Activated T-cell treated with anti-CD3 and anti-CD28 coated beads, Interleukin-2, amount 50 U/mL, for 72 hours (primary cell): Measurements from ENCODE around the gene ARHGEF19. TPM values are rescaled to one million over a fixed set of nuclear protein-coding genes. Genes with fewer than 3 reads are reported as not detected.
A peak's percentile ranks its signal among the peaks of the same experiment; 100 is the strongest.

Experiments
- ATAC-seq, 2 donors: fragments of 150-1000 bp; cut with Tn5 transposase; replicated peaks in 1 of 2; 2 replicates each; pipeline ENCODE4 v1.10.0; 2021; ENCODE audit warnings: moderate library complexity in 2 of 2, mild to moderate bottlenecking in 1 of 2
- DNase-seq, 2 donors: peaks; one replicate each; pipeline ENCODE4 v3.0.0; 2021 to 2022; ENCODE audit warnings: mixed read lengths in 1 of 2
- H3K27ac Mint-ChIP-seq: one replicate; pipeline ENCODE4 v1.8.0; 2022; ENCODE audit warnings: mild to moderate bottlenecking, moderate library complexity, mixed read lengths
- H3K27me3 Mint-ChIP-seq: one replicate; pipeline ENCODE4 v1.8.0; 2022; ENCODE audit warnings: low read depth, mixed read lengths
- H3K36me3 Mint-ChIP-seq, 2 donors: one replicate each; pipeline ENCODE4 v1.8.0; 2022; ENCODE audit warnings: mixed read lengths in 2 of 2, mild to moderate bottlenecking in 1 of 2; ENCODE audit not compliant: insufficient read depth in 2 of 2
- H3K4me1 Mint-ChIP-seq: one replicate; pipeline ENCODE4 v1.8.0; 2022; ENCODE audit warnings: low read depth, mixed read lengths
- H3K4me3 Mint-ChIP-seq, 2 donors: one replicate each; pipeline ENCODE4 v1.8.0; 2022; ENCODE audit warnings: mild to moderate bottlenecking in 2 of 2, mixed read lengths in 2 of 2, moderate library complexity in 2 of 2
- H3K9me3 Mint-ChIP-seq, 2 donors: one replicate each; pipeline ENCODE4 v1.8.0; 2022; ENCODE audit warnings: mixed read lengths in 2 of 2
- total RNA-seq, 2 donors: library from RNA; stranded (reverse); gene quantifications; one replicate each; pipeline ENCODE4 v1.2.3, GENCODE V29; 2022

Gene ARHGEF19
- total RNA-seq, 2 donors from 2014 or later: 7.0 to 9.9 TPM

DNA sequence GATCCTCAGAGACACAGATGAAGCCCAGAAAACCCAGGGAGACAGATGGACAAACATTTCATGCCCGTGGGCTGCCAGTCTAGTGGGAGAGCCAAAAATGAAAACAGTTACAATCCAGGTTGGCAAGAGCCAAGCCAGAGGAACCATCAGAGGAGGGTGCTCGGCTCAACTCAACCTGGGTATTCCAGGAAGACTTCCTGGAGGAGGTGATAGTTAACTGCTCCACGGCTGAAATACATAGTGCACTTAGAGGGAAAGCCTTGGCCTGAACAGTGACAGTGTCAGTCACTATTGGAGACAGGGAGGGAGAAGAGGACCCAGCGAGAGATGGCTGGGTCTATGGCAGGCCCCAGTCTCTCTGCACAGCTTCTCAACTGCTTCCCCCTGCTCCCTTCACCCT is 1.9 kb downstream of the ARHGEF19 start:
- DNase-seq: no peak
- Mint-ChIP-seq H3K9me3 (no peaks in the 10 kb centered on the region), H3K27me3 (no peaks in the 10 kb centered on the region), H3K4me1 (peaks cover 5% of the 10 kb centered on the region), H3K36me3 (no peaks in the 10 kb centered on the region), H3K27ac (no peak overlapping the region), H3K4me3 (no peak overlapping the region)
- ATAC-seq: no peak

DNA sequence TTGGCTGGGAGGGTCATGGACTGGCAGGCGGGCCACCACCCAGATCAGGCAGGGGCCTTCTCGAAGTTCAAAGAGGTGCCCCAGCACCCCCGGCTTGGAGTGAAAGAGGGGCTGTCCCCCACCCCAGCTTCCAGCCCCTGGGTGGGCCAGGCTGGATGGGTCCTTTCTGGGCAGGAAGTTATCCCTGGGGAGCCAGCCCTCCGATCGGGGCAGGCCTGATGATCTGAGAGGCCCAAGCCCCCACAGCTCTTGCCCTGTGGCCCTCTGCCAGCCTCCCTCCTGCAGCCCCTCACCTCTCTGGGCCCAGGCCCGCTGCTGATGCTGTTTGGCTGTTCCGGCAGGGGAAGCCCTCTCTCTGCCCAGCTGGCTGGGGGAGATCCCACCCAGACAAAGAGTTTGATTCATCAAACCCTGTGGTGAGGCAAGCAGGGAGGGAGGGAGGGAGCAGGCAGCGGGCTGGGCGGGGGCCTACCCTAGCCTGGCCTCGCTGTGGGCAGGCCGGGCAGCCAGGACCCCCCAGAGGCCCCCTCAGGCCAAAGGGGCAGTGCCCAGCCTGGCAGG is 2.5 kb downstream of the ARHGEF19 start:
- Mint-ChIP-seq H3K9me3 (no peaks in the 10 kb centered on the region), H3K4me1 (peaks cover 5% of the 10 kb centered on the region), H3K27ac (no peak overlapping the region), H3K4me3 (no peak overlapping the region), H3K36me3 (no peaks in the 10 kb centered on the region), H3K27me3 (no peaks in the 10 kb centered on the region)
- no peak for DNase-seq
- no peak for ATAC-seq

DNA sequence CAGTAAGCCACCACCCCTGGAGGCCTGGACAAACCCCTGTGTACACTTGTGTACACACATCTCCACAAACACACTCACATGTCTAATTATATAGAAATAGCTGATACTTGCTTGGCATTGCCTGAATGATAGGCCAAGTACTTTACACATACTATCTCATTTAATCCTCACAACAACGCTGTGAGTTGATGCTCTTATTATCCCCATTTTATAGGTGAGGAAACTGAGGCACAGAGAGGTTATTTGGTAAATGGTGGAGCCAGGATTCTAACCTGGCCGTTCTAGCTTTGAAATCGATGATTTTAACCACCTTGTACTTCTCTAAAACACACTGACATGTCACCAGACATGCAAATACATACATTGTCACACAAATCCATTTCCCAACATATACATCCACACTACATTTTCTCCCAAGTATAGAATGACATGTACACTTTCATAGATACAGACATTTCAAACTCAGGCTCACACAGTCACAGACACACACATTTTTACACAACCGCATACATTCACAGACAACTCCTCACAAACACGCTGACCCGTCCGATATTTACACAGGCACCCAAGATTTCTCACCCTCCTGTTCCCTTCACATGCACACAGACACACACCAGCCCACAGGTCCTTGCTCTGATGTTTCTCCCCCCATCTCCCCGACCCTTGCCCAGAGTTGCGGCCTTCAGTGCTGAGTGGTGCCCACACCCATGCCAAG is 3.2 kb downstream of the ARHGEF19 start:
- DNase-seq (no peak), ATAC-seq (no peak)
- Mint-ChIP-seq H3K9me3 (no peaks in the 10 kb centered on the region), H3K4me3 (no peak overlapping the region), H3K4me1 (peaks cover 5% of the 10 kb centered on the region), H3K27ac (no peak overlapping the region), H3K36me3 (no peaks in the 10 kb centered on the region), H3K27me3 (no peaks in the 10 kb centered on the region)

DNA sequence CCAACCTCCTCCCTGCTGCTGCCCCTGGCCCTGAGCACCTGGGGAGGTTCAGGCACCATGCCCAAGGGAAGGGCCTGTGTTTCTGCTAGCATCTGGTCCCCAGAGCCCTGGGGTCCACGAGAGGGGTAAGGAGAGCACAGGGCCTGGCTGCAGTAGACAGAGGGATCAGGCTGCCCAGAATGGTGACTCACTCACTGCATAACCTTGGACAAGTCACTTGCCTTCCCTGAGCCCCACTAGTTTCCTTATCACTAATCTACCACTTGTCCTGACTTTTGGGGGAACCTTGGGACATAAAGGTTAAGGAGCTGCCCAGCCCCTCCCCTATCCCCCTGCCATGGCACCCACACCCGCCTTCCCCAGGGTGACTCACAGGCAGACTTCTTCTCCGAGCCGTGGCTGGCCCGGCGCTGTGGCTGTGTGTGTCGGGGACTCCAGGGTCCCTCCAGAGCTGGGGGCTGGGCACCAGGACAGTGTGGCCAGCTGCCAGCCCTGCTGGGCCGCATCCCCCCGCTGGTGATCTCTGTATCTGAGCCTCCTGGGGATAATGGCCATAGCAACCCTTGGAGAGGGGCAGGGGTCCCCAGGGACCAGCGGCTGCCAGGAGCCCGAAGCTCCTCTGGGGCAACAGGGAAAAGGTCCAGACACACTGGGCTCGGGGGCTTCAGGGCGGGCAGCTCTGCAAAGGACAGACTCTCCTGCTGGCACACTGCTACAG is 4.0 kb downstream of the ARHGEF19 start:
- DNase-seq (no peak), ATAC-seq (no peak)
- Mint-ChIP-seq H3K4me1 (peaks cover 5% of the 10 kb centered on the region), H3K36me3 (no peaks in the 10 kb centered on the region), H3K9me3 (no peaks in the 10 kb centered on the region), H3K27me3 (no peaks in the 10 kb centered on the region), H3K27ac (no peak overlapping the region), H3K4me3 (peak overlapping the region; percentile 19 to 47)

DNA sequence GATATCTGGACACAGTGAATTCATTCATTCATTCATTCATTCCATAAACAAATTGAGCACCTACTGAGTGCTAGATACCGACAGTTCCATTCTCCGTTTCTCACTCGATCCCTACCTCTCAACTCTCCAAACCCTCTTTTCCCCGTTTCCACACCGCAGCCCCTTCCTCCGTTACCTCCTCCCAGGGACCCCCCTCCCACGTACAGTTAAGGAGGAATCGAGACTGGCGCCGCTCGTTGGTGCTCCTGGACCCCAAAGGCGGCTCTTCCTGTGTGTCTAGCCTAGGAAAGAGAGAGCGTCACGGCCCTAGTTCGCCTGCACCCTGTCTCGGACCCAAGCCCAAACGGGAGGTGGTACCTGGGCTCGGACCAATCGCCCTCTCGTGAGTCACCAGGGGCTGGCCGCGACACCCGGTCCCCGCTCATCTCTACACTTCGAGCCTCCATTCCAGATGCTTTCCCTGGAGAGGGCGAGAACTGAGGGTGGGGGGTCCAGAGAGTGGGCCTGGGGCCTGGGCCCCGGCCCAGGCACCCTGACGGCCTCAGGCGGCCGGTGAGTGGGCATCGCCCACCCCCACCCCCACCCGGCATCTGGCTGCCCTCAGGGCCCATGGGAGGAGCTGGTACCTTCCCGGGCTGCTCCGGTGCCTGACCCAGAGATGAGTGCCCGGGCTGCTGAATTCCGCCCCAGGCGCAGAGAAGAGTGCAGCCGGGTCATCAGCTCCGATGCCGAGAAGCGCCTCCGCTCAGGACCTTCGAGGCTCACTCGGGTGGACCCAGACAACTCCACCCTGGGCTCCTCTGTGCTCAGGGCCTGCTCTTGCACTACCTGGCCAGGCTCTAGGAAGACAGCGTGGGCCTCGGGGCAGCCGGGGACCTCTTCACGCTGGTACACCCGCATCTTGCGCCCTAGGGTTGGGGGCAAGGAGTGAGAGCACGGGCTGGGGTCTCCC is 4.9 kb downstream of the ARHGEF19 start:
- Mint-ChIP-seq H3K36me3 (no peaks in the 10 kb centered on the region), H3K27ac (no peak overlapping the region), H3K4me3 (peak overlapping the region; percentile 87 to 92), H3K27me3 (no peaks in the 10 kb centered on the region), H3K9me3 (no peaks in the 10 kb centered on the region), H3K4me1 (peaks cover 5% of the 10 kb centered on the region)
- DNase-seq (no peak), ATAC-seq (no peak)

DNA sequence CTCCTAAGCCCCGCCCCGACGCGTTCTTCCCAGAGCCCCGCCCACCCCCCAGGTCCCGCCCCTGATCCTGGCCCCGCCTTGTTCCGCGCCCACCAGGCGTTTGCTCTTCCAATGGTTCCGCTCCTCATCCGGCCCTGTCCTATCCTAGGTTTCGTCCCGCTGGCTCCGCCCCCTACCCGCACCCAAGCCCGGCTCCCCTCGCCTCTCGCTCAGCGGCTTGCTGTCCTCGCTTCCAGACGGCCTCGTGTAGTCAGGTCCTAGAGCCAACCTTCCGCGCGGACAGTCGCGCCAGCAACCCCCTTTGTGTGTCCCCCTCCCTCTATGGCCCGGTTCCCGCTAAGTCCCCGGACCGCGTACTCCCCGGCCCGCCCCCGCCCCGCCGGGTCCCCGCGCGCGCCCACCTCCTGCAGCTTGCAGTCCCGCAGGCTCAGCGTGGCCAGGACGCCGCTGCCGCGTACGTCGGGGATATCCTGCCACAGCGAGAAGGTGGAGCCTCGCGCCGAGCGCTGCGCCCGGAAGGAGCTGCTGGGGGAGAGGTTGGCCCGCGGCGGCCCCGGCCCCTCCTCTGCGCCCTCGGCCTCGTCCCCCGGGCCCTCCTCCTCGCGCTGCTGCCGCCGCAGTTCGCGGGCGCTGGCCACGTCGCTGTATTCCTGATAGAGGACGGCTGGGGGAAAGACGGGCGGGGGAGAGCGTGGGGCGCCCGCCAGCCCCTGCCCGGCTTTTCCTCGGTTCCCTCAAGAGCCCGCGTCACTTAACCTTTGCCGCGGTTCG is 5.7 kb downstream of the ARHGEF19 start:
- H3K27ac Mint-ChIP-seq: peak overlapping the region; percentile 79
- peak overlapping the region; percentile 87 to 92 for H3K4me3 Mint-ChIP-seq
- no peaks in the 10 kb centered on the region for H3K9me3 Mint-ChIP-seq
- no peaks in the 10 kb centered on the region for H3K27me3 Mint-ChIP-seq
- H3K36me3 Mint-ChIP-seq: no peaks in the 10 kb centered on the region
- DNase-seq (peak; percentile 92 to 96), ATAC-seq (peak; percentile 92 to 93)
- peaks cover 5% of the 10 kb centered on the region for H3K4me1 Mint-ChIP-seq

DNA sequence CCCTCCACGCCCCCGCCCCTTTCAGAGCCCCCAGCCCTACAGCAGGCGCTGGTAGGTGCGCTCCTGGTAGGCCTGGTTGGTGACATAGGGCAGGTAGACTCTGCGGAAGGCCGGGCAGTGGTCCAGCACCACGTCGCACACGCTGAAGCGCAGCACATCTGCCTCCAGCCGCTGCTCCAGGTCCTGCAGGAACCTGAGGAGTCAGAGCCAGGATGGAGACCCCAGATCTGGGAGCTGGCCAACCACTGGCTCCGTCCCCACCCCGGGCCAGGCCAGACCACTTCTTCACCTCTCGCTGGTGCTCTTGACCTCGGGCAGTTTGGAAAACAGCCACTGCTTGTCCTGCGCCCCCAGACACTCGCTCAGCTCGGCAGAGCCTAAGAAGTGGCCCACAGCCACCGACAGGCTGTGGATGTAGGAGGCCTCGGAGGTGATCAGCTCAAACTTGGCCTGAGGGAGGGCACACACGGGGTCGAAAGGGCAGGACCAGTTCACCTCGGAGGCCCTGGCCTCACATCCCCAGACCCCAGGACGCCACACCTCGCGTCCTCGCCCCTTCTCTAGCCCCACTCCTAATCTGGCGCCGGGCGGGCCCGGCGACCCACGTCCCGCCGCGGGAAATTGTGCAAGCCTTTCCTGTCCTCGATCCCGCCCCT is 6.4 kb downstream of the ARHGEF19 start:
- Mint-ChIP-seq H3K27me3 (no peaks in the 10 kb centered on the region), H3K9me3 (no peaks in the 10 kb centered on the region), H3K36me3 (no peaks in the 10 kb centered on the region), H3K27ac (peak overlapping the region; percentile 62), H3K4me3 (peak overlapping the region; percentile 87 to 92), H3K4me1 (peaks cover 5% of the 10 kb centered on the region)
- ATAC-seq: no peak
- no peak for DNase-seq

DNA sequence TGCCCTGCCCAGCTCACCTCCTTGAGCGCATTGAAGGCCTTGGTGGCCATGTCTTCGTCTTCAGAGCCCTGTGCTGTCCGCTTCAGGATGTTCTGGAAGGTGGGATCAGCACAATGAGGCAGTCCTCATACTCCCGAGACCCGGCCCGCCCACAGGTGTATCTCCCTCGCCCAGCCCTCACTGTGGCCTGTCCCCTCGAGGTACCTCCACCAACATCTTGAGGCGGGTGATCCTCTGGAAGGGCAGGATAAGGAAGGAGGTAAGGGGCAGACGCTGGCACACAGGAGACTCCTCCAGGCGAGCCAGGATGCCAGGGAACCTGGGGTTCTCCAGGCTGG is 7.1 kb downstream of the ARHGEF19 start:
- Mint-ChIP-seq H3K36me3 (no peaks in the 10 kb centered on the region), H3K27me3 (no peaks in the 10 kb centered on the region), H3K4me1 (peaks cover 5% of the 10 kb centered on the region), H3K9me3 (no peaks in the 10 kb centered on the region), H3K27ac (no peak overlapping the region), H3K4me3 (peak overlapping the region in 1 of 2 donors; percentile 33)
- no peak for DNase-seq
- no peak for ATAC-seq

DNA sequence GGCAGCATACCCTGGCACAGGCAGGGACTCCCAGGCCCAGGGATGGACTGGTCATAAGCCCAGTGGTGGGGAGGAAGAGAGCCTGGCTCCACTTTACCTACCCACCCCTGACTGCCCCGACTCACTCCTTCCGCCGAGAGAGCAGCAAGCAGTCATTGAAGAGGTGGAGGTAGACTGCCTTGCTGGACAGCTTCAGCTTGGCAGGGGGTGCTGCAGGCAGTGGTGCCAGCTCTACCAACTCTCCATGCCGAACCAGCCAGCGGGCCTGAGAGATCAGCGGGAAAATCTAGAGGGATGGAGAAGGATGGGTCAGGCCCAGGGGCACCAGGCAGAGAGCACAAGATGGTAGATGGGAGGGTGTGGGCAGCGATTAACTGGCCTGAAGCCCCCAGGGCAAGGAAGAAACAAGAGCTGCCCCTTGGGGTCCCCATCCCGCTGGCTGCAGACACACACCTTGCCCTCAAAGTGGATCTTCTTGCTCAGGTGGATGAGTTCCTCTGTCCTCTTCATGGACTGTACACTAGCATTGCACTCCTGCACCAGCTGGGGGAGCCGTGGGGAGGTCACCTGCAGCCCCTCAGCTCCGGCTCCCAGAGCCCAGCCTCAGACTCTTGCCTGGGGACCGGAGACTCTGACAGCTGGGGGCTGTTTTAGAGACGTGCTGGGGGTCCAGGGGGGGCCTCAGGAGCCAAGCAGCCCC is 7.7 kb downstream of the ARHGEF19 start:
- H3K27me3 Mint-ChIP-seq: no peaks in the 10 kb centered on the region

DNA sequence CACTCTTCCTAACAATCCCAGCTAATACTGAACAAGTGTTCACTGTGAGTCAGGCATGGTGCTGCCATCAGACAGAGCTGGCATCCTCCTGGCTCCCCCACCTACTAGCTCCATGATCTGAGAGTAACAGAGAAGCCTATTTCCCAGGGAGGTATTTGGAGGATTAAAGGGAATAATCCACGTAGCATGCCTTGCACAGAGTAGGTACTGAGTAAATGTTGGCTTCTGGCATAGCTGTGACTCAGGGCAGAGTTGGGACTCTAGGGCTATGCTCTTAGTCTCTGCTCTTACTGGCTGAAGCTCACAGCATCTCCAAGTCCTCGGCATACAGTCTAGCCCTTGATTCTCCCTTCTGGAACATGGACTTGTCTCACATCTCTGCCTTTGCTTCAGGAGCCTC is 8.2 kb downstream of the ARHGEF19 start:
- Mint-ChIP-seq H3K4me1 (peaks cover 5% of the 10 kb centered on the region), H3K27ac (no peak overlapping the region), H3K27me3 (no peaks in the 10 kb centered on the region), H3K9me3 (no peaks in the 10 kb centered on the region), H3K4me3 (no peak overlapping the region), H3K36me3 (no peaks in the 10 kb centered on the region)
- DNase-seq: no peak
- ATAC-seq: no peak

More for the DNA sequence above, 7.7 kb downstream of the ARHGEF19 start:
- Mint-ChIP-seq H3K4me3 (no peak overlapping the region), H3K9me3 (no peaks in the 10 kb centered on the region), H3K27ac (no peak overlapping the region), H3K4me1 (peaks cover 5% of the 10 kb centered on the region), H3K36me3 (no peaks in the 10 kb centered on the region)
- peak; percentile 37 to 63 for DNase-seq
- no peak for ATAC-seq

DNA sequence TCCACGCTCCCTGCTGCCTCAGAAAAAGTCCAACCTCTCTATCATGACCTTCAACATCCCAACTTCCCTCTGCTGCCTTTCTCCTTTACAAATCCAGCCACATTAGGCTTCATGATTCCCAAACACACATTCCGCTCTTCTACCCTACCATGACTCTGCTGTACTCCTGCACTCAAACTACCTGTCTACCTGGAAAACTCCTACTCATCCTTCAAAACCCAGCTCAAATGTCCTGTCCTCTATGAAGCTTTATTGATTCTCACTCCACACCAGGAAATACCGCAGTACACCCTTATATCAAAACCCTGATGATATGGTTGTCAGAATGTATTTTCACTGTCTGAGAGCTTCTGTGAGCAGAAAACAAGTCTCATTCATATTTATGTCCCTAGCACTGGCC is 8.9 kb downstream of the ARHGEF19 start:
- Mint-ChIP-seq H3K27ac (no peak overlapping the region), H3K9me3 (no peaks in the 10 kb centered on the region), H3K4me3 (no peak overlapping the region), H3K36me3 (no peaks in the 10 kb centered on the region), H3K27me3 (no peaks in the 10 kb centered on the region), H3K4me1 (peaks cover 10% of the 10 kb centered on the region)
- DNase-seq (no peak), ATAC-seq (no peak)
